IgD-negative memory B cell (primary cell): ENCODE data around the gene ATL2. TPM values are rescaled to one million over a fixed set of nuclear protein-coding genes. Genes with fewer than 3 reads are reported as not detected.
A peak's percentile ranks its signal among the peaks of the same experiment; 100 is the strongest.
"Not testable (repeated sequence)": the region's sequence is repeated elsewhere in the genome, so short reads cannot be mapped to it uniquely, and the experiment has no call there.

ENCODE experiments used
- H3K27ac Mint-ChIP-seq, 3 donors: one replicate each; pipeline ENCODE4 v1.8.0; 2020 to 2022; ENCODE audit warnings: mild to moderate bottlenecking in 3 of 3, mixed read lengths in 3 of 3, moderate library complexity in 1 of 3
- H3K27me3 Mint-ChIP-seq: one replicate; pipeline ENCODE4 v1.8.0; 2021; ENCODE audit warnings: mixed read lengths
- H3K36me3 Mint-ChIP-seq: one replicate; pipeline ENCODE4 v1.8.0; 2020; ENCODE audit warnings: mild to moderate bottlenecking, mixed read lengths
- H3K4me1 Mint-ChIP-seq, 3 donors: one replicate each; pipeline ENCODE4 v1.8.0; 2020 to 2022; ENCODE audit warnings: mixed read lengths in 3 of 3, mild to moderate bottlenecking in 1 of 3
- H3K4me3 Mint-ChIP-seq, 4 donors: one replicate each; pipeline ENCODE4 v1.8.0; 2020 to 2022; ENCODE audit warnings: mild to moderate bottlenecking in 4 of 4, mixed read lengths in 4 of 4, moderate library complexity in 3 of 4
- H3K9me3 Mint-ChIP-seq, 3 donors: one replicate each; pipeline ENCODE4 v1.8.0; 2020 to 2021; ENCODE audit warnings: mixed read lengths in 3 of 3, mild to moderate bottlenecking in 1 of 3
- polyA plus RNA-seq: library from polyadenylated mRNA; unstranded; fragments of 300-500 nt; fragmentation: Illumina TruSeq; gene quantifications from one replicate; pipeline ENCODE4 v1.2.3, GENCODE V29; 2021

Gene ATL2
- polyA plus RNA-seq, 1 donor from 2014 or later = 24.6 TPM

GRCh38 chr2:38323623-38324022, 53.5 kb downstream of the ATL2 start:
- Mint-ChIP-seq H3K27ac (no peak overlapping the region), H3K4me1 (peaks cover 1 to 20% (median 9%) of the 10 kb centered on the region in 3 donors), H3K4me3 (no peak overlapping the region), H3K27me3 (no peaks in the 10 kb centered on the region), H3K36me3 (peaks cover 7% of the 10 kb centered on the region), H3K9me3 (no peaks in the 10 kb centered on the region)

- Mint-ChIP-seq H3K9me3 (no peaks in the 10 kb centered on the region), H3K36me3 (peaks cover 7% of the 10 kb centered on the region), H3K4me3 (no peak overlapping the region), H3K27me3 (no peaks in the 10 kb centered on the region), H3K27ac (no peak overlapping the region), H3K4me1 (peaks cover 1 to 16% (median 9%) of the 10 kb centered on the region in 3 donors)
Measured at GRCh38 chr2:38322224-38322914, 54.7 kb downstream of the ATL2 start.

GRCh38 chr2:38319240-38319639, 57.8 kb downstream of the ATL2 start:
- H3K36me3 Mint-ChIP-seq, H3K9me3 Mint-ChIP-seq, H3K27me3 Mint-ChIP-seq, H3K27ac Mint-ChIP-seq, H3K4me1 Mint-ChIP-seq, H3K4me3 Mint-ChIP-seq: not testable (repeated sequence)

GRCh38 chr2:38317725-38318124, 59.3 kb downstream of the ATL2 start:
- no peaks in the 10 kb centered on the region for H3K4me1 Mint-ChIP-seq
- no peak overlapping the region for H3K4me3 Mint-ChIP-seq
- no peaks in the 10 kb centered on the region for H3K9me3 Mint-ChIP-seq
- peaks cover 2% of the 10 kb centered on the region for H3K36me3 Mint-ChIP-seq
- H3K27ac Mint-ChIP-seq = no peak overlapping the region
- H3K27me3 Mint-ChIP-seq = no peaks in the 10 kb centered on the region

GRCh38 chr2:38315707-38316333, 61.3 kb downstream of the ATL2 start:
- H3K4me1 Mint-ChIP-seq = no peaks in the 10 kb centered on the region
- H3K36me3 Mint-ChIP-seq = peaks cover 6% of the 10 kb centered on the region
- H3K9me3 Mint-ChIP-seq = no peaks in the 10 kb centered on the region
- H3K27me3 Mint-ChIP-seq = no peaks in the 10 kb centered on the region
- no peak overlapping the region for H3K27ac Mint-ChIP-seq
- H3K4me3 Mint-ChIP-seq = no peak overlapping the region

- H3K4me3 Mint-ChIP-seq = no peak overlapping the region
- peaks cover 21% of the 10 kb centered on the region for H3K36me3 Mint-ChIP-seq
- H3K4me1 Mint-ChIP-seq = peaks cover 14 to 21% (median 18%) of the 10 kb centered on the region in 3 donors
- no peaks in the 10 kb centered on the region for H3K27me3 Mint-ChIP-seq
- no peak overlapping the region for H3K27ac Mint-ChIP-seq
- H3K9me3 Mint-ChIP-seq = no peaks in the 10 kb centered on the region
Measured at GRCh38 chr2:38308821-38309220, 68.3 kb downstream of the ATL2 start.

- Mint-ChIP-seq H3K9me3 (no peaks in the 10 kb centered on the region), H3K36me3 (peaks cover 10% of the 10 kb centered on the region), H3K4me3 (peak overlapping the region in 1 of 4 donors; percentile 19), H3K27me3 (no peaks in the 10 kb centered on the region), H3K4me1 (peaks cover 28 to 34% (median 29%) of the 10 kb centered on the region in 3 donors), H3K27ac (peak overlapping the region in 1 of 3 donors; percentile 42)
Measured at GRCh38 chr2:38301969-38302702, 74.9 kb downstream of the ATL2 start.

GRCh38 chr2:38301340-38301968, 75.6 kb downstream of the ATL2 start:
- Mint-ChIP-seq H3K27ac (peak overlapping the region in 1 of 3 donors; percentile 45), H3K4me3 (peak overlapping the region in 1 of 4 donors; percentile 19), H3K9me3 (no peaks in the 10 kb centered on the region), H3K36me3 (peaks cover 10% of the 10 kb centered on the region), H3K27me3 (no peaks in the 10 kb centered on the region), H3K4me1 (peaks cover 24 to 30% (median 29%) of the 10 kb centered on the region in 3 donors)

GRCh38 chr2:38298539-38298938, 78.5 kb downstream of the ATL2 start:
- peaks cover 10 to 14% (median 13%) of the 10 kb centered on the region in 3 donors for H3K4me1 Mint-ChIP-seq
- H3K27me3 Mint-ChIP-seq = no peaks in the 10 kb centered on the region
- H3K4me3 Mint-ChIP-seq = no peak overlapping the region
- H3K9me3 Mint-ChIP-seq = no peaks in the 10 kb centered on the region
- peak overlapping the region in 1 of 3 donors; percentile 58 for H3K27ac Mint-ChIP-seq
- no peaks in the 10 kb centered on the region for H3K36me3 Mint-ChIP-seq

- H3K36me3 Mint-ChIP-seq = peaks cover 2% of the 10 kb centered on the region
Measured at GRCh38 chr2:38296197-38296780, 80.8 kb downstream of the ATL2 start.

GRCh38 chr2:38294597-38294996, 82.5 kb downstream of the ATL2 start:
- Mint-ChIP-seq H3K4me1 (peaks cover 0 to 2% (median 0%) of the 10 kb centered on the region in 3 donors), H3K27ac (no peak overlapping the region), H3K4me3 (no peak overlapping the region)

More at GRCh38 chr2:38296197-38296780, 80.8 kb downstream of the ATL2 start:
- H3K27ac Mint-ChIP-seq = no peak overlapping the region
- H3K4me3 Mint-ChIP-seq = no peak overlapping the region
- H3K9me3 Mint-ChIP-seq = no peaks in the 10 kb centered on the region
- H3K4me1 Mint-ChIP-seq = peaks cover 4 to 6% (median 4%) of the 10 kb centered on the region in 3 donors
- H3K27me3 Mint-ChIP-seq = no peaks in the 10 kb centered on the region

GRCh38 chr2:38293152-38293865, 83.8 kb downstream of the ATL2 start:
- peaks cover 0 to 2% (median 0%) of the 10 kb centered on the region in 3 donors for H3K4me1 Mint-ChIP-seq
- H3K27me3 Mint-ChIP-seq = no peaks in the 10 kb centered on the region
- no peak overlapping the region for H3K27ac Mint-ChIP-seq
- H3K9me3 Mint-ChIP-seq = no peaks in the 10 kb centered on the region
- no peak overlapping the region for H3K4me3 Mint-ChIP-seq
- H3K36me3 Mint-ChIP-seq = peaks cover 2% of the 10 kb centered on the region

More at GRCh38 chr2:38294597-38294996, 82.5 kb downstream of the ATL2 start:
- H3K36me3 Mint-ChIP-seq = peaks cover 2% of the 10 kb centered on the region
- H3K9me3 Mint-ChIP-seq = no peaks in the 10 kb centered on the region
- H3K27me3 Mint-ChIP-seq = no peaks in the 10 kb centered on the region

- Mint-ChIP-seq H3K9me3 (no peaks in the 10 kb centered on the region), H3K4me1 (peaks cover 0 to 2% (median 0%) of the 10 kb centered on the region in 3 donors), H3K27ac (no peak overlapping the region), H3K4me3 (no peak overlapping the region), H3K36me3 (peaks cover 4% of the 10 kb centered on the region), H3K27me3 (peaks cover 17% of the 10 kb centered on the region)
Measured at GRCh38 chr2:38290332-38290731, 86.7 kb downstream of the ATL2 start.

GRCh38 chr2:38284971-38285370, 92.1 kb downstream of the ATL2 start:
- H3K9me3 Mint-ChIP-seq = no peaks in the 10 kb centered on the region
- H3K27me3 Mint-ChIP-seq = peaks cover 17% of the 10 kb centered on the region
- H3K4me3 Mint-ChIP-seq = no peak overlapping the region
- peaks cover 1% of the 10 kb centered on the region for H3K36me3 Mint-ChIP-seq
- no peaks in the 10 kb centered on the region for H3K4me1 Mint-ChIP-seq
- H3K27ac Mint-ChIP-seq = no peak overlapping the region
